GM12801 (cell line): ENCODE data around the gene HS3ST5.

Experiments used
- CTCF ChIP-seq: IDR thresholded peaks from one replicate; pipeline ENCODE4 v1.5.1; 2011; ENCODE audit warnings: control low read depth; ENCODE audit not compliant: insufficient read length; ENCODE audit errors: extremely low read depth

The HS3ST5 gene

GRCh38 chr6:114346451-114346850 lies 3.6 kb upstream of the HS3ST5 start:
- TF ChIP-seq CTCF = no peak

GRCh38 chr6:114344971-114345275 lies 2.1 kb upstream of the HS3ST5 start:
- no peak for TF ChIP-seq CTCF

- no peak for TF ChIP-seq CTCF
Observed at GRCh38 chr6:114344246-114344970, 1.6 kb upstream of the HS3ST5 start.

GRCh38 chr6:114343782-114344144 lies 940 bp upstream of the HS3ST5 start:
- TF ChIP-seq CTCF = no peak

GRCh38 chr6:114342086-114342825 lies 567 bp downstream of the HS3ST5 start:
- no peak for TF ChIP-seq CTCF

- no peak for TF ChIP-seq CTCF
Observed at GRCh38 chr6:114339706-114340105, 3.1 kb downstream of the HS3ST5 start.

- no peak for TF ChIP-seq CTCF
Observed at GRCh38 chr6:114334237-114334636, 8.6 kb downstream of the HS3ST5 start.
